ENCODE results near the gene C6orf132.

Gene C6orf132

GRCh38 chr6:42136508-42137193 is 5.8 kb downstream of the C6orf132 start (continued):
- TF ChIP-seq ZNF280D (tag by site-specific recombination; IDR thresholded peaks at IDR 0.05), result no peak
- TF ChIP-seq ZNF514 (tag by site-specific recombination; IDR thresholded peaks at IDR 0.05), result no peak
- peak; percentile 42; the same call in 1 of the 2 replicates for TF ChIP-seq EGR2 (tag by site-specific recombination; IDR thresholded peaks at IDR 0.05; ENCODE audit: low read depth)
- no peak; the same call in 1 of the 2 replicates for TF ChIP-seq HIC1 (tag by site-specific recombination; IDR thresholded peaks at IDR 0.05)
- TF ChIP-seq ZBTB21 (tag by site-specific recombination; IDR thresholded peaks at IDR 0.05), result no peak
- TF ChIP-seq ZNF155 (tag by site-specific recombination; IDR thresholded peaks at IDR 0.05), result no peak
- no peak for TF ChIP-seq ZNF146 (tag by site-specific recombination; IDR thresholded peaks at IDR 0.05)
- TF ChIP-seq ZNF837 (tag by site-specific recombination; IDR thresholded peaks at IDR 0.05), result no peak
- TF ChIP-seq ZNF449 (tag by site-specific recombination; IDR thresholded peaks at IDR 0.05), result no peak
- TF ChIP-seq ZNF157 (tag by site-specific recombination; IDR thresholded peaks at IDR 0.05), result no peak
- no peak for TF ChIP-seq ZNF148 (tag by site-specific recombination; IDR thresholded peaks at IDR 0.05; ENCODE audit: borderline replicate concordance)
- no peak for TF ChIP-seq ZSCAN23 (tag by site-specific recombination; IDR thresholded peaks at IDR 0.05)
- TF ChIP-seq ZNF548 (tag by site-specific recombination; IDR thresholded peaks at IDR 0.05), result no peak
- TF ChIP-seq ZNF544 (tag by site-specific recombination; IDR thresholded peaks at IDR 0.05), result no peak
- TF ChIP-seq ZNF24 (tag by site-specific recombination; IDR thresholded peaks at IDR 0.05), result 0 out of 2 replicates have a peak, but pooled peaks have one; percentile 43
- no peak for TF ChIP-seq ZNF777 (tag by site-specific recombination; IDR thresholded peaks at IDR 0.05; ENCODE audit: borderline replicate concordance)
- TF ChIP-seq ZNF274 (IDR thresholded peaks at IDR 0.05; ENCODE audit: low read length), result no peak
- TF ChIP-seq ZNF274 (tag by site-specific recombination; IDR thresholded peaks at IDR 0.05; ENCODE audit: borderline replicate concordance), result no peak
- TF ChIP-seq ZNF341 (tag by site-specific recombination; IDR thresholded peaks at IDR 0.05; ENCODE audit: low read depth), result peak; percentile 77
- no peak for TF ChIP-seq ZNF423 (tag by site-specific recombination; IDR thresholded peaks at IDR 0.05)
- no peak for TF ChIP-seq OVOL3 (tag by site-specific recombination; IDR thresholded peaks at IDR 0.05)
- peak; percentile 45 for TF ChIP-seq FEZF1 (tag by site-specific recombination; IDR thresholded peaks at IDR 0.05)
- 0 out of 2 replicates have a peak, but pooled peaks have one; percentile 12 for TF ChIP-seq ZNF629 (tag by site-specific recombination; IDR thresholded peaks at IDR 0.05)
- no peak for TF ChIP-seq HOXD13 (CRISPR knock-in tag; IDR thresholded peaks at IDR 0.05; ENCODE audit: borderline replicate concordance)
- TF ChIP-seq ZNF555 (tag by site-specific recombination; conservative IDR thresholded peaks at IDR 0.05), result no peak
- TF ChIP-seq ZNF561 (tag by site-specific recombination; IDR thresholded peaks at IDR 0.05; ENCODE audit: borderline replicate concordance), result peak; percentile 96
- no peak for TF ChIP-seq ZNF670 (tag by site-specific recombination; IDR thresholded peaks at IDR 0.05; ENCODE audit: low read depth)
- TF ChIP-seq BCL6B (tag by site-specific recombination; IDR thresholded peaks at IDR 0.05), result no peak
